Activated naive CD8-positive, alpha-beta T cell (primary cell): ENCODE measurements around the gene SSU72.
A peak's percentile ranks its signal among the peaks of the same experiment; 100 is the strongest.
"Not testable (repeated sequence)": the region's sequence is repeated elsewhere in the genome, so short reads cannot be mapped to it uniquely, and the experiment has no call there.

Experiments
- H3K27ac Mint-ChIP-seq: one replicate; pipeline ENCODE4 v1.8.0; 2021; ENCODE audit warnings: mixed read lengths
- H3K27me3 Mint-ChIP-seq: one replicate; pipeline ENCODE4 v1.8.0; 2021; ENCODE audit warnings: mixed read lengths
- H3K36me3 Mint-ChIP-seq: one replicate; pipeline ENCODE4 v1.8.0; 2021; ENCODE audit warnings: mixed read lengths
- H3K4me1 Mint-ChIP-seq: one replicate; pipeline ENCODE4 v1.8.0; 2021; ENCODE audit warnings: low read depth, mixed read lengths
- H3K4me3 Mint-ChIP-seq: one replicate; pipeline ENCODE4 v1.8.0; 2021; ENCODE audit warnings: mild to moderate bottlenecking, mixed read lengths
- H3K9me3 Mint-ChIP-seq: one replicate; pipeline ENCODE4 v1.8.0; 2021; ENCODE audit warnings: low read depth, mixed read lengths

Gene SSU72

DNA sequence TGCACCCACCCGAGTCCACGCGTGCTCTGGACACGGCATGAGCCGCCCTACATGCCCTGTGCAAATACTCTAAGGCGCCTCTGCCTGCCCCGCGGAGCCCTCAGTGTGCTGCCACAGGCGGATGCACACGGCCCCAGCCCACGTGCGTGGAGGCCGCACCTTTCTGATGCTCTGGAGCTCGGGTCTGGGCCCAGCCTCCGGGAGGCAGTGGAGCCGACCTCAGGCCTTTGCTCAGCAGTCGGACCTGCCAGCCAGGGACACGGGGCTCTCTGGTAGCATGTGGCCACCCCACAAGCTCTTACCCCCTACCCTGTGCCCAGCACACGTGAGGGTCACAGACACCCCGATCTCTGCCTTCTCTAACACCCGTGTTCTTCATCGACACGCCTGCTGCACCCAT, 36.3 kb downstream of the SSU72 start:
- no peaks in the 10 kb centered on the region for H3K9me3 Mint-ChIP-seq
- peaks cover 1% of the 10 kb centered on the region for H3K4me1 Mint-ChIP-seq
- no peaks in the 10 kb centered on the region for H3K36me3 Mint-ChIP-seq
- H3K27ac Mint-ChIP-seq, result no peak overlapping the region
- peak overlapping the region; percentile 59 for H3K4me3 Mint-ChIP-seq
- H3K27me3 Mint-ChIP-seq, result no peaks in the 10 kb centered on the region

DNA sequence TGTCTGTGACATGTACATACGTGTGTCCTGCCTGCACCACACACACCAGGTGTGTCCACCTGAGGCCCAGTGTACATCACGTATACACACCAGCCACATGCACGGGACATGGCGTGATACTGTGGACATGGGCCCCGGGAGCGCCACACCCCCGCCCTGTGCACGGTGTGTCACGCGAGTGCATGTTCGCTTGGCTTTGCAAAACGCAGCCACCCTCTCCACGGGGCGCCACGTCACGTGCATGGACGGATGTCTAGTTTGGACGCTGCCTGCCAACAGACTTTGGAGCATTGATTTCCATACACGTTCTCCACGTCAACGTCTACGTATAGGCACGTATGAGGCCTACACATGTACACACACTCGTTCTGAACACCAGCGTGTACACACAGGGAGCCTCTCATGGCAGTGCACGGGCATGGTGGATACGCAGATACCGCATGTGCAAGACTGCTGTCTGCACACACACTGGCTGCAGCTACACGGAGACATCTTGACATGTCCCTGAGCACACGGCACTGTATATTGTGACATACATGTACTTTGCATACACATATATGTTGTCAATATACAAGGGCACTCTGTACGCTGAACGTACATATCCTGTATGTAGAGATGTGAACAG, 36.9 kb downstream of the SSU72 start:
- Mint-ChIP-seq H3K4me3 (peak overlapping the region; percentile 4), H3K36me3 (no peaks in the 10 kb centered on the region), H3K9me3 (no peaks in the 10 kb centered on the region), H3K27me3 (no peaks in the 10 kb centered on the region), H3K27ac (no peak overlapping the region), H3K4me1 (peaks cover 1% of the 10 kb centered on the region)

DNA sequence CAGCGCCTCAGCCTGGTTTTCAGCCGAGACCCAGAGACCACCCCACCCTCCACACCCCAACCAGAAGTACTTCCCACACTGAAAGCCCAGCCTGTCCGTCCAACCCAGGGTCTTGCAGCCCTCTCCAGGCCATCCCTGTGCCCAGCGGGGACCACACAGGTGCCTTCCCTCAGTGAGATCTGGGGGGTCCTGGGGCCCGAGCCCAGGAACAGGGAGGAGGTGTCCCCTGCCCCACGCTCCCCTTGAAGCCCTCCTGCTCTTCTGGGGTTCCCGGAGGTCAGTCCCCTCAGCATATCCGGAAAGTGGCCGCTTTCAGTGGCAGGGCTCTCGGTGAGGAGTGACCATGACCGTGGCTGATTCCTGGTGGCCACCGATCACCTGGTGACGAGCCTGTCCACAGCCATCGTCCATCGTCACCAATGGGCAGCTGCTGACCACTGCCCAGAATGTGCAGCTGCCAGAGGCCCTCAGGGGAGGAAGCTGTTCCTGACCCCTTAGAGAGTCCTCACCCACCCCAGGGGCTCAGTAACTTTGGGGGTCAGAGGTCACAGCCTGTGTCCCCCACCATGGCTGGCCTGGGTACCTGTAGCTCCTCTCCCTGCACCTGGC, 37.6 kb downstream of the SSU72 start:
- H3K27me3 Mint-ChIP-seq, result no peaks in the 10 kb centered on the region
- H3K36me3 Mint-ChIP-seq, result peaks cover 1% of the 10 kb centered on the region
- peaks cover 1% of the 10 kb centered on the region for H3K4me1 Mint-ChIP-seq
- no peak overlapping the region for H3K27ac Mint-ChIP-seq
- H3K9me3 Mint-ChIP-seq, result no peaks in the 10 kb centered on the region
- no peak overlapping the region for H3K4me3 Mint-ChIP-seq

DNA sequence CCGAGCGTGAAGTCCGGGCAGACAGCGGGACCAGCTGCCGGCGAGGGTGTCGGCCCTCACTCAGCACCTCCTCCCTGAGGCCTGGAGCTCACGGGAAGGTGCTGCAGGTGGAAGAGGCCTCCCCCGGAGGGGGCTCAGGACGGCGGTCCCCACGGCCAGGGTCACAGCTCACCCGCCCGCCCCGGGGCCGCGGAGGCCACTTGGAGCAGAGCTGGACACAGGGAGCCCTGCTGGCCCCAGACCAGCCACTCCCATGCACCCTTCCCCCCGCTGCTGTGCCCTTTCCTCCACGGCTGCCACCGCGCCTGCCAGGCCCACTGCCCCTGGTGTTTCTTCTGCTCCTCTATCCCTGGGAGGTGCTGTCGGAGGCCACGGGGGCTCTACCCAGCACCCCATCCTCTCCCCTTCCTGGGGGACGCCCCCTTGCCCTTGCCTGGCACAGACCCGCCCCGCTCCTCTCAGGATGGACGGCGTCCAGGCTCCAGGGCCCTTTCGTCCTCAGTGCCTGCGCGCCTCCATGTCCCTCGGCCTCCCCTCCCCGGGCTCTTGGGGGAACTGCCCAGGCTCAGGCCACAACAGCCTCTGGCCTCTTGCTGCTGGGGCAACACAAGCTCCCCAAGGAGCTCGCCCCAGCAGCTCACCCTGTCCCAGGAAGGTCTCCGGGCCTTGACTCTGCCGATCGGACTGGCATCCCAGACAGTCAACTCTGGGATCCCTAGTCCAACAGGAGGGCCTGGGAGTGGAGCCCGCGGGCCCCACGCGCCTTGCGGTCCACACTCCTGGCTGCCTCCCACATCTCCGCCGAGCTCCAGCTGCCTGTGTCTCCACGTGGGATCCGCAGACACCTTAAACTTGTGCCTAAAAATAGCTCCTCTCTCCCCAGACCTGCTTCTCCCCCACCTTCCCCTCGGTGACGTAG, 38.4 kb downstream of the SSU72 start:
- Mint-ChIP-seq H3K9me3 (no peaks in the 10 kb centered on the region), H3K27ac (no peak overlapping the region), H3K36me3 (peaks cover 4% of the 10 kb centered on the region), H3K4me3 (no peak overlapping the region), H3K4me1 (no peaks in the 10 kb centered on the region), H3K27me3 (no peaks in the 10 kb centered on the region)

DNA sequence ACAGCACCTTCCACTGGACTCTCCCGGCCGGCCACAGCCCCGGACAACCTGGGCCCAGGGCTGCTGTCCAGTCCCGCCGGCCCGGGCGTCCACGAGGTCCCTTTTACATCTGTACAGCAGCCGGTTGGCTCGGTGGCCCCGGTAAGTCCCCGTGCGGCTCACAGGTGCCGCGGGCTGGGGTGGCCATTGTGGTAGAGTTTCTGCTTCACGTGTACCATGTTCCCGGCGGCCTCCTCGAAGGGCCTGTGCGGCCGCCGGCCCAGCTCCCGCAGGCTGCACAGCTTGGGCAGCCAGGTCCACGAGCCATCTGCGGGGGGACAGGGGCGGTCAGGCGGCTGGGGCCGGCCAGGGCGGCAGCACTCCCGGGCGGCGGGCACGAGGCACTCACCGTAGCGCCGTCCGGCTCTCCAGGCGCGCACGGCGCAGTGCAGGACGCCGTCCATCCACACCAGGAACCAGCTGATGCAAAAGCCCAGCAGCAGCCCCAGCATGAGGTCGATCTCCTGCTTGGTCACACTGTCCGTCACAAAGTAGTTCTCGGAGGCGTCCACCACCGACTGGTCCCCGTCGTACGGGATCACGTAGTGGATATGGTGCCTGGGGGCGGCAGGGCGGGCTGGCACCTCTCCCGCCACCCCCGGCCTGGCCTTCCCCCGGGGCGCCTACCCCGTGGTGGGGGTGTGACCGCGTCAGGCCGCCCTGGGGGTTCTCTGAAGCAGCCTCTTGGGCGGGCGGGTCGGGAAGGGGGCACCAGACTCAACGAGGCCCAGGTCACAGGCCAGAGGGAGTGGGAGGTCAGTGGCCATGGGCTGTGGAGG, 39.3 kb downstream of the SSU72 start:
- Mint-ChIP-seq H3K9me3 (no peaks in the 10 kb centered on the region), H3K27me3 (no peaks in the 10 kb centered on the region), H3K4me1 (no peaks in the 10 kb centered on the region), H3K4me3 (no peak overlapping the region), H3K36me3 (peaks cover 4% of the 10 kb centered on the region), H3K27ac (no peak overlapping the region)

DNA sequence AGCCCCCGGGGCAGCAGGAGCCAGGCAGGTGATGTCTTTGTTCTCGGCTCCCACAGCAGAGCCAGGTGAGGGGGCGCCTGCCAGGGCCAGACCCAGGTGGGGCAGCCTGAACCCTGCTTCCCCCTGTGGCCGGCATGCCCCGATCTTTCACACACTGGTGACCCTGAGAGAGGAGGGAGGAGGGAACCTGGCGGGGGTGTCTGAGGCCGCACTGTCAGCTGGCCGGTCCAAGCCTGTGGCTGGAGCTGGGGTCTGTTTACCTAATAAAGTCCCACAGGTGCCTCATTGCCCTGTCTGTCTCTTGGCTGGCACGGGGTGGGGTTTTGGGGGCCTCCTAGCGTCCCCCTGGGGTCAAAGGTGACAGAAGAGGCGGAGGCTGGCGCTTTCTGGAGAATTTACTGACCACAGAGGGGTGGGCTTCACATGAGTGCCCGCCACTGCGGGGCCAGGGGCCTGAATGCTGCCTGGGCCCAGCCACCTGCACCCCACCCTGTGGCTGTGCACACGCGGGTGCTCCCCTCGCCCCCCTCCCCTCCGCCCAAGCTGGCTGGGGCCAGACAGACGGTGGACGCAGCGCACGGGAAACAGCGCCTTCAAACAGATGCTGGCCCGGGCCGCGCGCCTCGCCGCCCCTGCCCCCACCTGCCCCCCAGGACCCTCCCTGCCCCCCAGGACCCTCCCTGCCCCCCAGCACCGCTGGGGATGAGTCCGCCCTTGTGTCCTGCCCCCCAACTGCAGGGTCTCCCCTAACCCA, 40.1 kb downstream of the SSU72 start:
- Mint-ChIP-seq H3K27me3 (no peaks in the 10 kb centered on the region), H3K4me1 (no peaks in the 10 kb centered on the region), H3K27ac (no peak overlapping the region), H3K4me3 (no peak overlapping the region), H3K9me3 (no peaks in the 10 kb centered on the region), H3K36me3 (peaks cover 6% of the 10 kb centered on the region)

DNA sequence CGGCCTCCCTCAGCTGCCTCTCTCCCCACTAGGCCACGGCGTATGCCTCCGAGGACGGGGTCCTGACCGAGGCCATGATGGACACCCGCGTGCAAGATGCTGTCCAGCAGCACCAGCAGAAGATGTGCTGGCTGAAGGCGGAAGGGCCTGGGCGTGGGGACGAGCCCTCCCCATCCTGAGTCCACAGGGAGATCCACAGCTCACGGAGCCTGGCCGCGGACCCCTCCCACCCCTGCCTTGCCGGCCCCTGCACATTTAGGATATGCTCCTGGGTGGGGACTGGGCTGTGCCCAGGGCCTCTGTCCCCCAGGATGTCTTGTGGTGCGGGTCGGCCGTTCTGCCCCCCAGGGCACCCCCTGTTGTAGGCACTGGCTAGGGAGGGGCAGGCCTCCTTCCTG, 40.8 kb downstream of the SSU72 start:
- not testable (repeated sequence) for H3K9me3 Mint-ChIP-seq, H3K36me3 Mint-ChIP-seq, H3K4me3 Mint-ChIP-seq, H3K27ac Mint-ChIP-seq, H3K4me1 Mint-ChIP-seq, H3K27me3 Mint-ChIP-seq

DNA sequence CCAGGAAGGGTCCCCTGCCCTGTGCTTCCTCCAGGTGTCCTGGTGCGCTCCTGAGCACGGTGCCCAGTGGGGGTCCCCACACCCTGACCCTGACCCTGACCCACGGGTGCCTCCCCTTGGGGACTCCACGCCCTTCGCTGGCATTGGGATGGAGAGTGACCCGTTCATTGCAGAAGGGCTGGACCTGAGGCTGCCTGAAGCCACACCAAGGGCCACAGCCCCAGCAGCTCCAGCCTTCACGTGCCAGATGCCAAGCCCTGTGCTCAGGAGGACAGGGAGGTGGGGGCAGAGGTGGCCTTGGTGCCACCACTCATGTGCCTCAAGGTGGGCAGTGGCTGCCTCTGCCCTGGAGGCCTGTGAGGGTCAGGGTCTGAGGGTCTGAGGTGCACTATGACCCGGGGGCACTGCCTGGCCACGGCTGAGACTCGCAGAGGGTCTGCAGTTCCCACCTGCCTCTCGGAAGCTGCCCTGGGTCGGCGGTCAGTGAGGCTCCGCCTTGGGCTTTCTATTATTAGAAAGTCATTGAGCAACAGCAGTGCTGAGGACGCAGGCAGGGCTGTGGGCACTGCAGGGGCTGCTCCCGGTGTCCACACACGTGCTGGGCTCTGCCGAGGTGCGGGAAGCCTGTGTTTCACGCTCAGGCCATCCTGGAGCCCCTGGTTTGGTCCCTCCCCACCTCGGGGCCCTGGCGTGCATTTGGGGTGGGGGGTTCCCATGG, 41.3 kb downstream of the SSU72 start:
- H3K4me3 Mint-ChIP-seq, H3K36me3 Mint-ChIP-seq: not testable (repeated sequence)

DNA sequence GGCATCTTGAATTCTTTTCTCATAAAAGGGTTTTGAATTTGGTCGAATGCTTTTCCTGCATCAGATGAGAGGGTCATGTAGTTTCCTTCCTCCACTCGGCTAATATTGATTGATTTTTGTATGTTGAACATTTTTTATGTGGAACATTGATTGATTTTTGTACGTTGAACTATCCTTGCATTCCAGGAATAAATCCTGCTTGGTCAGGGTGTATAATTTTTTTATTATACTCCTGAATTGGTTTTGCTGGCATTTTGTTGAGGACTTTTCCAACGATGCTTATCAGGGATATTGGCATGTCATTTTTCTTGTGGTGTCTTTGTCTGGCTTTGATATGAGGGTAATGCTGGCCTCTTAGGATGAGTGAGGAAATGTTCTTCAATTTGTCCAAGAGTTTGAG, 42.7 kb downstream of the SSU72 start:
- no peak overlapping the region for H3K27ac Mint-ChIP-seq
- H3K36me3 Mint-ChIP-seq, result peaks cover 6% of the 10 kb centered on the region
- H3K9me3 Mint-ChIP-seq, result no peaks in the 10 kb centered on the region
- H3K4me1 Mint-ChIP-seq, result no peaks in the 10 kb centered on the region
- no peak overlapping the region for H3K4me3 Mint-ChIP-seq
- H3K27me3 Mint-ChIP-seq, result no peaks in the 10 kb centered on the region

More for the DNA sequence above, 41.3 kb downstream of the SSU72 start:
- not testable (repeated sequence) for H3K27me3 Mint-ChIP-seq, H3K4me1 Mint-ChIP-seq, H3K27ac Mint-ChIP-seq, H3K9me3 Mint-ChIP-seq

DNA sequence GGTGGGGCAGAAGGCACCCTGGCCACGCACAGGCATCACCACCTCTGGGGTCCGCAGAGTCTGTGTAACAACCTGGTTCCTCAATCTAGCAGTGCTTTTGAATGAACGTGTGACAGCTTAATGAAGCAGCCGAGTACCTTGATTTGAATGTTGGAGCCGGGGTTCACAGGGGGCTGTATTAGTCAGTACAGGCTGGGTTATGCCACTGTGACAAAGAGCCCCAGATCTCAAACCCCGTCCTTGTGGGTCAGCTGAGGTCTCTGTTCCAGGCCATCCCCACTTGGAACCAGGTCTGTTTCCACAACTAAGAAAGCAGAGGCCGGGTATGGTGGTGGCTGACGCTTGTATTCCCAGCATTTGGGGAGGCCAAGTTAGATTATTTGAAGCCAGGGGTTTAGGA, 44.7 kb downstream of the SSU72 start:
- H3K9me3 Mint-ChIP-seq, result no peaks in the 10 kb centered on the region
- no peaks in the 10 kb centered on the region for H3K27me3 Mint-ChIP-seq
- H3K4me1 Mint-ChIP-seq, result no peaks in the 10 kb centered on the region
- peaks cover 6% of the 10 kb centered on the region for H3K36me3 Mint-ChIP-seq
- H3K4me3 Mint-ChIP-seq, result no peak overlapping the region
- H3K27ac Mint-ChIP-seq, result no peak overlapping the region

DNA sequence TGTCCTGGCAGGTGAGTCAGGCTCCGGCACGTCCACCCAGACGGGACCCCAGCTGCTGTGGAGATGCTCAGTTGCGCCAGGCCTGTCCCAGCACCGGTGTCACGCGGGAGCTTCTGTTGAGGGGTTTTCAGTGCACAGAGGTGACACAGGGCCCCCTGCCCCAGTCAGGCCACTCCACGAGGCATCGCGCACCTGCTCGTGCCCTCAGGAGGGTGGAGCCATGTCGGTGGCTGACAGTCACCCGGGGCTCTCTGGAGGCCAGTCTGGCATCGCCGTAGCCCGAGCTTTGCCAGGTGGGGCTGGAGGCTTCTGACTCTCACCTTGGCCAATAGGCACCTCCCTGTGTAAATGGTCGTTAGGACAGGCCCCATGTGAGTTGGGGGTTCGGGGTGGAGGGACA, 45.3 kb downstream of the SSU72 start:
- Mint-ChIP-seq H3K4me3 (no peak overlapping the region), H3K27ac (no peak overlapping the region), H3K9me3 (no peaks in the 10 kb centered on the region), H3K36me3 (peaks cover 6% of the 10 kb centered on the region), H3K4me1 (no peaks in the 10 kb centered on the region), H3K27me3 (no peaks in the 10 kb centered on the region)

DNA sequence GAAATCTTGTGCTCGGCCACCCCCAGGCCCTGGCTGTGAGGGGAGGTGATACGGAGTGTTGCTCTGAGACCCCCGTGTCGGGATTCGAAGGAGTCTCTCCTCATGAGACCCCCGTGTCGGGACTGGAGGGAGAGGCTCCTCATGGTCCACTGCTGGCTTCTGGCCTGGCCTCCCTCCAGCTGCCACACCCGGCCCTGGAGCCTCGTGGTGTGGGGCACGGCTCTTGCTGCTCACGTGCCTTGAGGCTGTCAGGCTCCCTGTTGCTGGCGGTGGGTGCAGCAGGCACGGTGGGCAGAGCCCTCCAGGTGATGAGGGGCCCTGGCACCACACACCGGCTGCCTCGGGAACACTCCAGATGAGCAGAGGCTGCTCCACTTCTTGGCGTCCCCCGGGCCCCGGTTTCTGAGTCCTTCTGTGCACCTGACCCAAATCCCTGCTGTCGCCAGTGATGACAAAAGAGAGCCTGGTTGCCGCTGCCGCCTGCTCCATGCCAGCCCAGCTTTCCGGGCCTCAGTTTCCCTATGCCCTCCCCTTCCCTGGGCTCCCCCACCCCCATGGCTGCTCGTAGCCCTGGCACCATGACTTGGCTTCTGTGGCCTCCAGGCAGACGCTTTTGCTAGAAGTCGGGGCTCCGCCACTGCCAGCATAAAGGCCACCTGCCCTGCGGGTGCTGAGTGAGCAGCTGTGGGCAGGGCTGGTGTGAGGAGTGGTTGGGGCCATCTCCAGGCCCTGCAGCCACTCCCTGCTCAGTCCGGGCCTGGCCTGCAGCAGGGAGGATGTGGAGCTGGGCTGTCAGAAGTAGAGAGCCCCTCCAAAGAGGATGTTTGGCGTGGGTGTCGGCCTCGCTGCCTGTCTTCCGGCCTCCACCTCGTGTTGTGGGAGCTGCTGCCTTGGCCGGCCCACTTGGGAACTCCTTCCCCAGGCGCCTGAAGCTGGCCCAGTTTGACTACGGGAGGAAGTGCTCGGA, 46.1 kb downstream of the SSU72 start:
- H3K27ac Mint-ChIP-seq, result no peak overlapping the region
- no peak overlapping the region for H3K4me3 Mint-ChIP-seq
- no peaks in the 10 kb centered on the region for H3K4me1 Mint-ChIP-seq
- H3K27me3 Mint-ChIP-seq, result no peaks in the 10 kb centered on the region
- peaks cover 6% of the 10 kb centered on the region for H3K36me3 Mint-ChIP-seq
- H3K9me3 Mint-ChIP-seq, result no peaks in the 10 kb centered on the region
